ENCODE measurements around the gene RNF123. TPM values are rescaled to one million over a fixed set of nuclear protein-coding genes. Genes with fewer than 3 reads are reported as not detected.

RNF123 gene
- total and polyA plus RNA-seq, 4 donors, result 34.3 to 104 (median 40.2) TPM

DNA sequence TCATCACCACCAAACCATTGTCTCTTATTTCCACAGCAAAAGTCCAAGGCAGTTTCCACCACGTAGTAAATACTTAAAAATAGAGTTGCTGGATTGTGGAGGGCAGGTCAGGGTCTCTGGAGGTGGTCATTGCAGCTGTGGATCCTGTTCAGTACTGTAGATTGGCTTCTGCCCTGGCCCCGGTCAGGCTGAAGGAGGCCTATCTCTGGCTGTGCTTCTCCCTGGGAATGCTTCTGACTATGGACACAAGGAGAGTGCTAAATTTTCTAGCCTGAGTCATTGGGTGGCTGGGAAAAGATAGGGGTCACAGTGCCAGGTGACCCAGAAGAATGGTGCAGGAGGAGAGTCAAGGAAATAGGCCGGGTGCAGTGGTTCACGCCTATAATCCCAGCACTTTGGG, 60.7 kb downstream of the RNF123 start:
- Histone ChIP-seq H3K4me3 (ENCODE audit: low read depth in 1 of 3, low read length in 3 of 3) (no peak overlapping the region), H3K9me3 (ENCODE audit: control insufficient read depth in 4 of 4, low read length in 3 of 4) (no peaks in the 10 kb centered on the region), H3K36me3 (ENCODE audit: control insufficient read depth in 4 of 4, insufficient read depth in 3 of 4, low read depth in 1 of 4, low read length in 3 of 4) (peaks cover 0 to 5% (median 2%) of the 10 kb centered on the region in 4 donors), H3K27me3 (ENCODE audit: control insufficient read depth in 4 of 4, insufficient read depth in 4 of 4, low read length in 3 of 4) (no peaks in the 10 kb centered on the region), H3K9ac (ENCODE audit: low read depth in 1 of 2, low read length in 2 of 2) (no peak overlapping the region), H3K27ac (ENCODE audit: low read depth in 1 of 2, low read length in 2 of 2) (no peak overlapping the region), H3K4me1 (ENCODE audit: control insufficient read depth in 4 of 4, insufficient read depth in 4 of 4, low read length in 3 of 4) (peaks cover 0 to 2% (median 1%) of the 10 kb centered on the region in 4 donors)
- WGBS, result 91% methylated on average over 4 of the region's 4 CpGs
- no peak for DNase-seq (ENCODE audit: low spot score)
- TF ChIP-seq HNF4A (conservative IDR thresholded peaks at IDR 0.05) (no peak), GABPA (IDR thresholded peaks at IDR 0.05 in 1 of 2, conservative IDR thresholded peaks at IDR 0.05 in 1 of 2) (no peak), TAF1 (conservative IDR thresholded peaks at IDR 0.05) (no peak), YY1 (IDR thresholded peaks at IDR 0.05) (no peak)

DNA sequence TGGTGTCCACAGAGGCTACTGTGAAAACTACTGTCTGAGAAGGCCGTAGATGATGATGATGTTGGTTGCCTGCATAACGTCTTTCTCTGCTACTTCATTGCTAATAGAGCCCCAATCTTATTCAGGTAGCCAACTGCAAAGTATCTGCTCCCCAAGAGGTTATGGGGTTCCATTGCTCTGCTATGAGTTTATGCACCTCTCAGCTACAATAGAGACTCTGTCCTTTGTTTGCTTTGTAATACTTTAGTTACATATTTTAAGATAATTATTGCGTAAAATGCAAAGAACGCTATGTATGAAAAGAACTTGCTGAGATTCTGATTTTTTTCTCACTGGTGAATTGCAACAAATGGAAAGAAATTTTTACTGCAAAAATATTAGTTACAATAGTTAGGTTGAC, 62.1 kb downstream of the RNF123 start:
- DNase-seq (ENCODE audit: low spot score), result no peak
- peaks cover 0 to 2% (median 1%) of the 10 kb centered on the region in 4 donors for H3K4me1 ChIP-seq (ENCODE audit: control insufficient read depth in 4 of 4, insufficient read depth in 4 of 4, low read length in 3 of 4)
- no peak overlapping the region for H3K4me3 ChIP-seq (ENCODE audit: low read depth in 1 of 3, low read length in 3 of 3)
- WGBS, result 93% methylated on average over 4 of the region's 4 CpGs
- no peak overlapping the region for H3K27ac ChIP-seq (ENCODE audit: low read depth in 1 of 2, low read length in 2 of 2)
- TF ChIP-seq SP1 (IDR thresholded peaks at IDR 0.05) (no peak), HNF4A (conservative IDR thresholded peaks at IDR 0.05) (no peak), TAF1 (conservative IDR thresholded peaks at IDR 0.05) (no peak), GABPA (IDR thresholded peaks at IDR 0.05 in 1 of 2, conservative IDR thresholded peaks at IDR 0.05 in 1 of 2) (no peak), HNF4G (IDR thresholded peaks at IDR 0.05) (no peak), RAD21 (IDR thresholded peaks at IDR 0.05) (no peak), EGR1 (IDR thresholded peaks at IDR 0.05; ENCODE audit: low read depth in 2 of 2) (no peak), RXRA (IDR thresholded peaks at IDR 0.05) (no peak), FOXA2 (IDR thresholded peaks at IDR 0.05) (no peak), JUND (IDR thresholded peaks at IDR 0.05) (no peak), YY1 (IDR thresholded peaks at IDR 0.05) (no peak), FOXA1 (IDR thresholded peaks at IDR 0.05) (no peak), NR2F2 (IDR thresholded peaks at IDR 0.05) (no peak)
- TF ChIP-seq, protein P1, sequence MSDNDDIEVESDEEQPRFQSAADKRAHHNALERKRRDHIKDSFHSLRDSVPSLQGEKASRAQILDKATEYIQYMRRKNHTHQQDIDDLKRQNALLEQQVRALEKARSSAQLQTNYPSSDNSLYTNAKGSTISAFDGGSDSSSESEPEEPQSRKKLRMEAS (IDR thresholded peaks at IDR 0.05), result no peak
- TF ChIP-seq, protein P2, sequence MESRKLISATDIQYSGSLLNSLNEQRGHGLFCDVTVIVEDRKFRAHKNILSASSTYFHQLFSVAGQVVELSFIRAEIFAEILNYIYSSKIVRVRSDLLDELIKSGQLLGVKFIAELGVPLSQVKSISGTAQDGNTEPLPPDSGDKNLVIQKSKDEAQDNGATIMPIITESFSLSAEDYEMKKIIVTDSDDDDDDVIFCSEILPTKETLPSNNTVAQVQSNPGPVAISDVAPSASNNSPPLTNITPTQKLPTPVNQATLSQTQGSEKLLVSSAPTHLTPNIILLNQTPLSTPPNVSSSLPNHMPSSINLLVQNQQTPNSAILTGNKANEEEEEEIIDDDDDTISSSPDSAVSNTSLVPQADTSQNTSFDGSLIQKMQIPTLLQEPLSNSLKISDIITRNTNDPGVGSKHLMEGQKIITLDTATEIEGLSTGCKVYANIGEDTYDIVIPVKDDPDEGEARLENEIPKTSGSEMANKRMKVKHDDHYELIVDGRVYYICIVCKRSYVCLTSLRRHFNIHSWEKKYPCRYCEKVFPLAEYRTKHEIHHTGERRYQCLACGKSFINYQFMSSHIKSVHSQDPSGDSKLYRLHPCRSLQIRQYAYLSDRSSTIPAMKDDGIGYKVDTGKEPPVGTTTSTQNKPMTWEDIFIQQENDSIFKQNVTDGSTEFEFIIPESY (IDR thresholded peaks at IDR 0.05), result no peak
- TF ChIP-seq, protein P3, sequence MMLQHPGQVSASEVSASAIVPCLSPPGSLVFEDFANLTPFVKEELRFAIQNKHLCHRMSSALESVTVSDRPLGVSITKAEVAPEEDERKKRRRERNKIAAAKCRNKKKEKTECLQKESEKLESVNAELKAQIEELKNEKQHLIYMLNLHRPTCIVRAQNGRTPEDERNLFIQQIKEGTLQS (IDR thresholded peaks at IDR 0.05), result no peak
- TF ChIP-seq, protein P4, sequence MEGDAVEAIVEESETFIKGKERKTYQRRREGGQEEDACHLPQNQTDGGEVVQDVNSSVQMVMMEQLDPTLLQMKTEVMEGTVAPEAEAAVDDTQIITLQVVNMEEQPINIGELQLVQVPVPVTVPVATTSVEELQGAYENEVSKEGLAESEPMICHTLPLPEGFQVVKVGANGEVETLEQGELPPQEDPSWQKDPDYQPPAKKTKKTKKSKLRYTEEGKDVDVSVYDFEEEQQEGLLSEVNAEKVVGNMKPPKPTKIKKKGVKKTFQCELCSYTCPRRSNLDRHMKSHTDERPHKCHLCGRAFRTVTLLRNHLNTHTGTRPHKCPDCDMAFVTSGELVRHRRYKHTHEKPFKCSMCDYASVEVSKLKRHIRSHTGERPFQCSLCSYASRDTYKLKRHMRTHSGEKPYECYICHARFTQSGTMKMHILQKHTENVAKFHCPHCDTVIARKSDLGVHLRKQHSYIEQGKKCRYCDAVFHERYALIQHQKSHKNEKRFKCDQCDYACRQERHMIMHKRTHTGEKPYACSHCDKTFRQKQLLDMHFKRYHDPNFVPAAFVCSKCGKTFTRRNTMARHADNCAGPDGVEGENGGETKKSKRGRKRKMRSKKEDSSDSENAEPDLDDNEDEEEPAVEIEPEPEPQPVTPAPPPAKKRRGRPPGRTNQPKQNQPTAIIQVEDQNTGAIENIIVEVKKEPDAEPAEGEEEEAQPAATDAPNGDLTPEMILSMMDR (IDR thresholded peaks at IDR 0.05; ENCODE audit: low read depth, low read length, missing input control), result no peak
- TF ChIP-seq, protein P5, sequence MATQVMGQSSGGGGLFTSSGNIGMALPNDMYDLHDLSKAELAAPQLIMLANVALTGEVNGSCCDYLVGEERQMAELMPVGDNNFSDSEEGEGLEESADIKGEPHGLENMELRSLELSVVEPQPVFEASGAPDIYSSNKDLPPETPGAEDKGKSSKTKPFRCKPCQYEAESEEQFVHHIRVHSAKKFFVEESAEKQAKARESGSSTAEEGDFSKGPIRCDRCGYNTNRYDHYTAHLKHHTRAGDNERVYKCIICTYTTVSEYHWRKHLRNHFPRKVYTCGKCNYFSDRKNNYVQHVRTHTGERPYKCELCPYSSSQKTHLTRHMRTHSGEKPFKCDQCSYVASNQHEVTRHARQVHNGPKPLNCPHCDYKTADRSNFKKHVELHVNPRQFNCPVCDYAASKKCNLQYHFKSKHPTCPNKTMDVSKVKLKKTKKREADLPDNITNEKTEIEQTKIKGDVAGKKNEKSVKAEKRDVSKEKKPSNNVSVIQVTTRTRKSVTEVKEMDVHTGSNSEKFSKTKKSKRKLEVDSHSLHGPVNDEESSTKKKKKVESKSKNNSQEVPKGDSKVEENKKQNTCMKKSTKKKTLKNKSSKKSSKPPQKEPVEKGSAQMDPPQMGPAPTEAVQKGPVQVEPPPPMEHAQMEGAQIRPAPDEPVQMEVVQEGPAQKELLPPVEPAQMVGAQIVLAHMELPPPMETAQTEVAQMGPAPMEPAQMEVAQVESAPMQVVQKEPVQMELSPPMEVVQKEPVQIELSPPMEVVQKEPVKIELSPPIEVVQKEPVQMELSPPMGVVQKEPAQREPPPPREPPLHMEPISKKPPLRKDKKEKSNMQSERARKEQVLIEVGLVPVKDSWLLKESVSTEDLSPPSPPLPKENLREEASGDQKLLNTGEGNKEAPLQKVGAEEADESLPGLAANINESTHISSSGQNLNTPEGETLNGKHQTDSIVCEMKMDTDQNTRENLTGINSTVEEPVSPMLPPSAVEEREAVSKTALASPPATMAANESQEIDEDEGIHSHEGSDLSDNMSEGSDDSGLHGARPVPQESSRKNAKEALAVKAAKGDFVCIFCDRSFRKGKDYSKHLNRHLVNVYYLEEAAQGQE (IDR thresholded peaks at IDR 0.05), result no peak
- H3K9ac ChIP-seq (ENCODE audit: low read depth in 1 of 2, low read length in 2 of 2), result no peak overlapping the region
- no peaks in the 10 kb centered on the region for H3K27me3 ChIP-seq (ENCODE audit: control insufficient read depth in 4 of 4, insufficient read depth in 4 of 4, low read length in 3 of 4)
- H3K36me3 ChIP-seq (ENCODE audit: control insufficient read depth in 4 of 4, insufficient read depth in 3 of 4, low read depth in 1 of 4, low read length in 3 of 4), result peaks cover 0 to 5% (median 2%) of the 10 kb centered on the region in 4 donors
- H3K9me3 ChIP-seq (ENCODE audit: control insufficient read depth in 4 of 4, low read length in 3 of 4), result no peaks in the 10 kb centered on the region
